ENCODE results near the gene RCOR2. TPM values are rescaled to one million over a fixed set of nuclear protein-coding genes. Genes with fewer than 3 reads are reported as not detected.

Gene RCOR2
- total and polyA plus RNA-seq, 2 donors (not counting 1 experiment from before 2014, with no cell fraction given) = not detected

GRCh38 chr11:63889344-63889743 is 27.6 kb downstream of the RCOR2 start:
- H3K27ac ChIP-seq (ENCODE audit: low read length in 2 of 2) = peak overlapping the region; percentile 67 to 82
- H3K9ac ChIP-seq (ENCODE audit: low read length) = peak overlapping the region; percentile 82
- Mint-ChIP-seq H3K27ac (peak overlapping the region; percentile 87), H3K4me1 (peaks cover 65% of the 10 kb centered on the region), H3K9me3 (ENCODE audit: insufficient read depth) (no peaks in the 10 kb centered on the region), H3K4me3 (peak overlapping the region; percentile 93), H3K27me3 (no peaks in the 10 kb centered on the region)
- no peak for TF ChIP-seq EZH2 (IDR thresholded peaks at IDR 0.05; ENCODE audit: borderline replicate concordance, insufficient read depth, low read depth, low read length, poor library complexity, severe bottlenecking)
- TF ChIP-seq, protein P1, sequence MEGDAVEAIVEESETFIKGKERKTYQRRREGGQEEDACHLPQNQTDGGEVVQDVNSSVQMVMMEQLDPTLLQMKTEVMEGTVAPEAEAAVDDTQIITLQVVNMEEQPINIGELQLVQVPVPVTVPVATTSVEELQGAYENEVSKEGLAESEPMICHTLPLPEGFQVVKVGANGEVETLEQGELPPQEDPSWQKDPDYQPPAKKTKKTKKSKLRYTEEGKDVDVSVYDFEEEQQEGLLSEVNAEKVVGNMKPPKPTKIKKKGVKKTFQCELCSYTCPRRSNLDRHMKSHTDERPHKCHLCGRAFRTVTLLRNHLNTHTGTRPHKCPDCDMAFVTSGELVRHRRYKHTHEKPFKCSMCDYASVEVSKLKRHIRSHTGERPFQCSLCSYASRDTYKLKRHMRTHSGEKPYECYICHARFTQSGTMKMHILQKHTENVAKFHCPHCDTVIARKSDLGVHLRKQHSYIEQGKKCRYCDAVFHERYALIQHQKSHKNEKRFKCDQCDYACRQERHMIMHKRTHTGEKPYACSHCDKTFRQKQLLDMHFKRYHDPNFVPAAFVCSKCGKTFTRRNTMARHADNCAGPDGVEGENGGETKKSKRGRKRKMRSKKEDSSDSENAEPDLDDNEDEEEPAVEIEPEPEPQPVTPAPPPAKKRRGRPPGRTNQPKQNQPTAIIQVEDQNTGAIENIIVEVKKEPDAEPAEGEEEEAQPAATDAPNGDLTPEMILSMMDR (IDR thresholded peaks at IDR 0.05) = no peak
- no peak for ATAC-seq (ENCODE audit: low read depth)
- H3K36me3 ChIP-seq (replicated peaks in 1 of 2; ENCODE audit: control extremely low read depth in 1 of 2, control insufficient read depth in 1 of 2, extremely low read depth in 1 of 2, insufficient read depth in 2 of 2, low read length in 1 of 2) = peaks cover 0 to 22% of the 10 kb centered on the region in 2 experiments
- no peaks in the 10 kb centered on the region for H3K27me3 ChIP-seq (replicated peaks in 1 of 4; ENCODE audit: control extremely low read depth in 1 of 4, control insufficient read depth in 3 of 4, insufficient read depth in 4 of 4, low read length in 3 of 4)
- peak overlapping the region; percentile 98 for H3K4me2 ChIP-seq (replicated peaks; ENCODE audit: low read depth, low read length, poor library complexity, severe bottlenecking)
- intact Hi-C loops (cut with micrococcal nuclease) = loop anchor here (2.0 to 10.0 kb wide), 2 partner anchors 49 to 85 kb away; partner anchors contain the start of genes COX8A and NAA40
- peaks cover 30 to 44% of the 10 kb centered on the region in 2 donors for H3K4me1 ChIP-seq (ENCODE audit: control insufficient read depth in 2 of 2, insufficient read depth in 2 of 2, low read length in 2 of 2)
- H4K20me1 ChIP-seq (ENCODE audit: control insufficient read depth, insufficient read depth, low read length, poor library complexity, severe bottlenecking) = peaks cover 92% of the 10 kb centered on the region
- peaks cover 0 to 3% (median 0%) of the 10 kb centered on the region in 3 donors for H3K9me3 ChIP-seq (ENCODE audit: control extremely low read depth in 1 of 3, control insufficient read depth in 2 of 3, insufficient read depth in 1 of 3, low read length in 2 of 3)
- WGBS (ENCODE audit: insufficient coverage) = 94% methylated on average over 6 of the region's 6 CpGs
- H3K4me3 ChIP-seq (ENCODE audit: control extremely low read depth in 1 of 5, extremely low read depth in 1 of 5, insufficient read depth in 1 of 5, low read depth in 2 of 5, low read length in 4 of 5) = peak overlapping the region in 3 of 5 experiments; percentile 36 to 88 (median 68)
- ChIA-PET POLR2A (interaction anchor here (0.5 kb wide), 1 partner anchor 719 kb away, joined by 5 read pairs; no protein-coding TSS in a partner anchor), CTCF (interaction anchor here (1.3 kb wide), 1 partner anchor 51 kb away, joined by 3 read pairs; no protein-coding TSS in a partner anchor)
- no peak overlapping the region for H2AFZ ChIP-seq (ENCODE audit: insufficient read depth, low read depth, low read length, poor library complexity, severe bottlenecking)
- H3K79me2 ChIP-seq (ENCODE audit: control insufficient read depth, insufficient read depth, low read length) = peaks cover 99% of the 10 kb centered on the region
- no peak for DNase-seq
